Hypothalamus (tissue), 51 donors: ENCODE data around the gene ARFGEF3.
"Not testable (repeated sequence)": the region's sequence is repeated elsewhere in the genome, so short reads cannot be mapped to it uniquely, and the experiment has no call there.

Experiments used
- DNase-seq, 51 donors: peaks; one replicate each; lab custom pipeline; 2025; lab: John Stamatoyannopoulos, UW

Gene ARFGEF3

GRCh38 chr6:138206862-138207261 lies 45.1 kb downstream of the ARFGEF3 start:
- DNase-seq, result no peak

GRCh38 chr6:138211048-138211581 lies 49.4 kb downstream of the ARFGEF3 start:
- DNase-seq, result peak in 14 of 51 donors; percentile 2 to 41 (median 27)

GRCh38 chr6:138211601-138212000 lies 49.9 kb downstream of the ARFGEF3 start:
- DNase-seq, result no peak

GRCh38 chr6:138212530-138212929 lies 50.8 kb downstream of the ARFGEF3 start:
- not testable (repeated sequence) for DNase-seq

- DNase-seq, result no peak
Measured at GRCh38 chr6:138215093-138215782, 53.5 kb downstream of the ARFGEF3 start.

- DNase-seq, result no peak
Measured at GRCh38 chr6:138218449-138218848, 56.7 kb downstream of the ARFGEF3 start, which contains the start of gene PBOV1. Gene PBOV1 (minus strand): TSS chr6:138218491. CDS start chr6:138218395, 96 bp downstream.

- DNase-seq, result no peak
Measured at GRCh38 chr6:138219398-138219797, 57.7 kb downstream of the ARFGEF3 start.

- DNase-seq, result no peak
Measured at GRCh38 chr6:138219901-138220300, 58.2 kb downstream of the ARFGEF3 start.

- no peak for DNase-seq
Measured at GRCh38 chr6:138222901-138223546, 61.3 kb downstream of the ARFGEF3 start.

- no peak for DNase-seq
Measured at GRCh38 chr6:138225953-138226352, 64.2 kb downstream of the ARFGEF3 start.

- no peak for DNase-seq
Measured at GRCh38 chr6:138226700-138227315, 65.1 kb downstream of the ARFGEF3 start.

GRCh38 chr6:138227316-138227781 lies 65.6 kb downstream of the ARFGEF3 start:
- DNase-seq, result no peak

- no peak for DNase-seq
Measured at GRCh38 chr6:138229072-138229471, 67.3 kb downstream of the ARFGEF3 start.

GRCh38 chr6:138229663-138230179 lies 68.0 kb downstream of the ARFGEF3 start:
- no peak for DNase-seq

- DNase-seq, result no peak
Measured at GRCh38 chr6:138230221-138230620, 68.5 kb downstream of the ARFGEF3 start.

- peak in 1 of 51 donors; percentile 49 for DNase-seq
Measured at GRCh38 chr6:138230759-138231380, 69.1 kb downstream of the ARFGEF3 start.

- no peak for DNase-seq
Measured at GRCh38 chr6:138231381-138231886, 69.7 kb downstream of the ARFGEF3 start.

- no peak for DNase-seq
Measured at GRCh38 chr6:138234363-138234762, 72.6 kb downstream of the ARFGEF3 start.

- DNase-seq, result no peak
Measured at GRCh38 chr6:138235205-138235604, 73.5 kb downstream of the ARFGEF3 start.

- no peak for DNase-seq
Measured at GRCh38 chr6:138235693-138236092, 74.0 kb downstream of the ARFGEF3 start.
